ENCODE measurements around the gene REL.

The REL gene

DNA sequence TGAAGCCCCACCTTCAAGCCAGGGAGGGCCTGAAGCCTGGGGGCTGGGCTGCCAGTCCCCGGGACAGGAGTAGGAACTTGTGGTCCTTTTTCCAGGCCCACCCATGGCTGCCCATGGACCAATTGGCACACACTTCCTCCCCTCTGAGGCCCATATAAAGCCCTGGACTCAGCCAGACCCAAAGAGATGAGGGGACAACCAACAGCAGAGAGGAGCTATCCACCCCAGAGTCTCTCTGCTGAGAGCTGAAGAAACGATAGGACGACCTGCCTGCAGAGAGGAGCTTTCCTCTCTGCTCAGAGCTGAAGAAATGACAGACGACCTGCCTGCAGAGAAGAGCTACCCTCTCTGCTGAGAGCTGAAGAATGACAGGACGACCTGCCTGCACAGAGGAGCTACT is 92.3 kb downstream of the REL start:
- TF ChIP-seq, protein P1, sequence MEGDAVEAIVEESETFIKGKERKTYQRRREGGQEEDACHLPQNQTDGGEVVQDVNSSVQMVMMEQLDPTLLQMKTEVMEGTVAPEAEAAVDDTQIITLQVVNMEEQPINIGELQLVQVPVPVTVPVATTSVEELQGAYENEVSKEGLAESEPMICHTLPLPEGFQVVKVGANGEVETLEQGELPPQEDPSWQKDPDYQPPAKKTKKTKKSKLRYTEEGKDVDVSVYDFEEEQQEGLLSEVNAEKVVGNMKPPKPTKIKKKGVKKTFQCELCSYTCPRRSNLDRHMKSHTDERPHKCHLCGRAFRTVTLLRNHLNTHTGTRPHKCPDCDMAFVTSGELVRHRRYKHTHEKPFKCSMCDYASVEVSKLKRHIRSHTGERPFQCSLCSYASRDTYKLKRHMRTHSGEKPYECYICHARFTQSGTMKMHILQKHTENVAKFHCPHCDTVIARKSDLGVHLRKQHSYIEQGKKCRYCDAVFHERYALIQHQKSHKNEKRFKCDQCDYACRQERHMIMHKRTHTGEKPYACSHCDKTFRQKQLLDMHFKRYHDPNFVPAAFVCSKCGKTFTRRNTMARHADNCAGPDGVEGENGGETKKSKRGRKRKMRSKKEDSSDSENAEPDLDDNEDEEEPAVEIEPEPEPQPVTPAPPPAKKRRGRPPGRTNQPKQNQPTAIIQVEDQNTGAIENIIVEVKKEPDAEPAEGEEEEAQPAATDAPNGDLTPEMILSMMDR (IDR thresholded peaks at IDR 0.05; ENCODE audit: borderline replicate concordance, insufficient read depth, low read depth, low read length): no peak
- H3K4me3 ChIP-seq (ENCODE audit: low read depth, low read length): no peak overlapping the region

DNA sequence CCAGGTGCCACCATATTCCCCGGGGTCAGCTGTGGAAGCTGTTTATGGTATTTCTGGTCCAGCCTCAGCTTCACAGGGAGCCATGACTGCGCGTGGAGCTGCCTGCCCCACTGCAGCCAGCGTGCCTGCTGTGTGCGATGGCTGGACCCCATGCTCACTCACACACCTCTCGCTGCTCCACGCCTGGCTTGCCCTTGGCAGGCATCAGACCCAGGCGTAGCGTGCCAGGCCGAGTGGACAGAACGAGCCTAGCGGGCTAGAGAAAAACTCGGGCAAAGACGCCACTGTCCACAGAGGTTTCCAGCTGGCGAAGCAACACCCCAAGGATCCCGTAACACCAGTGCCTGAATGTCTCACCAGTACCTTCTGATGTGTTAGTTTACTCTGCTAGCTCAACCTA is 93.3 kb downstream of the REL start:
- TF ChIP-seq, protein P1 (IDR thresholded peaks at IDR 0.05; ENCODE audit: borderline replicate concordance, insufficient read depth, low read depth, low read length): no peak
- no peak overlapping the region for H3K4me3 ChIP-seq (ENCODE audit: low read depth, low read length)
